GM21619 (cell line): Measurements from ENCODE around the gene POFUT2.
"Not testable (repeated sequence)": the region's sequence is repeated elsewhere in the genome, so short reads cannot be mapped to it uniquely, and the experiment has no call there.

Source experiments
- ATAC-seq: cut with Tn5 transposase; IDR thresholded peaks from one replicate; pipeline ENCODE4 v1.9.1; 2021; ENCODE audit not compliant: unreplicated experiment

The POFUT2 gene

GRCh38 chr21:45326891-45327440 lies 39.3 kb upstream of the POFUT2 start:
- ATAC-seq, result no peak

DNA sequence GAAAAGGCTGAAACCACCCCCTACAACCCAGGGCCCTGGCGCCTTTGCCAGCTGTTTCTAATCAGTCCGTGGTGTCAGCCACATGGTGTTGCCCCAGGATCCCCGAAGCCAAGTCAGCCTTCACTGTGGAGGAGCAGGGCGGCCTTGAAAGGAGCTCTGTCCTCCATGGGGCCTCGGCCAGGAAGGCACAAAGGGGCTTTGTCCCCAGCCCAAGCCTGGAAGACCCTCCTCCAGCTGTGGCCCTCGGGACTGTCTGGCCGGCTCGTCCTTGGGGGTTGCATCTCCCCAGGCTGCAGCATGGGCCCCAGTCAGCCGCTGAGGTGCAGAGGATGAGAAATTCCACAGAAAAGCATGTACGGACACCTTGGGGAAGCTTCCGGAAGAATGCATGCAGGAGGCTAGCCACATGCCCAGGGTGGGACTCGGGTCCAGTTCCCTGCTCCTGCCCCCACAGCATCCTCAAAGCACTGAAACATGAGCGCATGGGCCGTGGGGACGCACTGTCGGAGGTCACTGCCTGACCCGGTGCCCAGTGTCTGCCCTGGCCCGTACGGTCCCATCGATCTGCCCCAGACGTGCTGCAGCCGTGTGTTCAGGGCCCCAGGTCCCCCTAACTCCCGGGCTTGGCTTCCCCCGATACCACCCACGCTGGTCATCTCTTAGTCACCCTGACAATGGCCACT lies 38.6 kb upstream of the POFUT2 start:
- no peak for ATAC-seq

DNA sequence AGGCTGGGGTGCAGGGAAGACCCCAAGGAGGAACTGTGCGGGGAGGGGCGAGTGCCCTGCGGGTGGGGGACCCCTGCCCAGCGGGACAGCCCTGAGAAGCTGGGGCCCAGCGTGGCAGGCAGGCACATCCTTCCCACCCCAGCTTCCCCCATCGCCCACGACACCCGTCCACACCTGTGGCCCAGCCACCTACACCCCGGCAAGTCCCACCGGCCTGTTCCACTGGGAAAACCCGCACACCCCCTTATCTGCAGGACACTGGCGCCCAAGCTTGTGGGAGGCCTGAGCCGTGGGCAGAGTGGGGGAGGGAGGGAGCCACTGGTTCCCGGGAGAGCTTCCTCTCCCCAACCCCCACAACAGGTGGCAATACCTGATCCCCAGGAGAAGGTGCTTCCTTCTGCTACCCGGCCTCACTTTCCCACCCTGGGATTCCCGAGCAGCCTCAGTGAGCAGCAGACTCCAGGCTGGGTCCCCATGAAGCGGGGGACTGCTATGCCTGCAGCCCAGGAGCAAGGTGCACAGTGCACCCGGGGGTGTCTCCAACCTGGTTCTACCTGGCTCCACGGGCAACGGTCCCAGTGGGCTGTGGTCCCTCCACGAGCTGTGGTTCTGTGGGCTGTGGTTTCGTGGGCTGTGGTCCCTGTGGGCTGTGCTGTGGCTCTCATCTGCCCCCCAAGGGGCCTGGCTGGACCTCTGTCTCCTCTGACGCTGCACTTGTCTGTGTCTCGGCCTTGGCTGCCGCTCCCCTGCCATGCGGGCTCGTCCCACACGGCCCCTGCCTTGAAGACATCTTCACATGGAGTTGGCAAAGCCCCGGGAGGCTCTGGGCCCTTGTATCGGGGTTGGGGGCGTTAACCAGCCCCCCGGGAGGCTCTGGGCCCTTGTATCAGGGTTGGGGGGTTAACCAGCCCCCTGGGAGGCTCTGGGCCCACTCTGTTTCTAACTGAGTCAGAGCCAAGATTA lies 37.8 kb upstream of the POFUT2 start:
- no peak for ATAC-seq

GRCh38 chr21:45324489-45325205 lies 37.0 kb upstream of the POFUT2 start:
- no peak for ATAC-seq

DNA sequence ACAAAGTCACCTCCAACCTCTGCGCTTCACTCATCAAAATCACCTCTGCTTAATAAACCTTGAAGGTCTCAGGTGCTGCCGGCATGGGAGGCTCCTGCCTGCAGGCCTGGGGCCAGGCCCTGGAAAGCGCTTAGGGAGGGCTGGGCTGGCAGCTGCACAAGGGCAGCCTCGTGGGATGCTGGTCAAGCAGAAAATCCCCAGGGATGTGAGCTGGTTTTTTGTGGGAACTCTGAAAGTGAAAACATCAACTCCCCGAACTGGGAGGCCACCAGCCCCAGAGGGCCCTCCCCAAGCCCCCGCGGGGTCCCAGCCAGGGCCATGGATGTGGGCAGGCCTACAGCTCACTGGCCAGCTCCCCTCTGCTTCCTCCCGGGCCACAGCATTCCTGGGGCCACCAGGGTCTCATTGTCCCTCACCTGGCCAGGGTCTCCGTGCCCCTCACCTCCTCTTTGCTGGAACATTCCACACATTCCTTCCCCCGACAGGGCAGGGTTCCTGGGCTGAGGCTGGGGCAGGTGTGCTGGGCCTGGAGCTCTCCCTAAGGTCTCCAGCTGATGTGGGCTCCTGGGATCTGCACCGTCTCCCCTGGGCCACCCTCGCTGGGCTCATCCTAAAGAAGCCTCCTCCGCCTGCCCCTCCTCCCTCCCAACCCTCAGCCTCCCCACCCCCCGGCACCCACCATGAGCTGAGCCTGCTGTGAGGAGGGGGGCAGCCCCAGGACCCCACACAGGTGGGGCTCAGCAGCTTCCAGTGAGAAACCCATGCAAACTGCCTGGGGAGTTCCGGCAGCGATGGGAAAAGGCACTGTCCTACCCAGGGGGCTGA lies 36.0 kb upstream of the POFUT2 start:
- ATAC-seq, result no peak

DNA sequence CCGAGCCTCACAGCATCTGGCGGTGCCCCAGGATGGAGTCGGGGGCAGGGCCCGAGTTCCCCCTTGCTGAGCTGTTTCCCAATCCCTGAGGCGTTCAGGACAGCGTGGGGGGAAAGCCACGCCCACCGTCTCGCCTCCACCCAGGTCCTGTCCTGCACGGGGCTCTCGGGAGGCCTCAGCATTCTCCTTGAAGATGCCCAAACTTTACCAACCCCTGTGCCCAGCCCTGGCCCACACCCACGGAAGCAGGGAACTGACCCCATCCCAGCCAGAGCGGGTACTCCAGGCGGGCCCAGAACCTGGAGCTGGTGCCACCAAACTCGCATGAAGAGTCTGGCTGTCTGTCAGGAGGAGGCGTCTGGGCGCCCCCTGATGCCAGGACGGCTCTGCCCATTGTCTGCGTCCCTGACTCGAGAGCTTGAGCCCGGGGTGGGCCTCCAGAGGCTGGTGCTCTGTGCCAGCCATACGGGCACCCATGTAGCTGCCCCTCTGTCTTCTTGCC lies 35.3 kb upstream of the POFUT2 start:
- no peak for ATAC-seq

DNA sequence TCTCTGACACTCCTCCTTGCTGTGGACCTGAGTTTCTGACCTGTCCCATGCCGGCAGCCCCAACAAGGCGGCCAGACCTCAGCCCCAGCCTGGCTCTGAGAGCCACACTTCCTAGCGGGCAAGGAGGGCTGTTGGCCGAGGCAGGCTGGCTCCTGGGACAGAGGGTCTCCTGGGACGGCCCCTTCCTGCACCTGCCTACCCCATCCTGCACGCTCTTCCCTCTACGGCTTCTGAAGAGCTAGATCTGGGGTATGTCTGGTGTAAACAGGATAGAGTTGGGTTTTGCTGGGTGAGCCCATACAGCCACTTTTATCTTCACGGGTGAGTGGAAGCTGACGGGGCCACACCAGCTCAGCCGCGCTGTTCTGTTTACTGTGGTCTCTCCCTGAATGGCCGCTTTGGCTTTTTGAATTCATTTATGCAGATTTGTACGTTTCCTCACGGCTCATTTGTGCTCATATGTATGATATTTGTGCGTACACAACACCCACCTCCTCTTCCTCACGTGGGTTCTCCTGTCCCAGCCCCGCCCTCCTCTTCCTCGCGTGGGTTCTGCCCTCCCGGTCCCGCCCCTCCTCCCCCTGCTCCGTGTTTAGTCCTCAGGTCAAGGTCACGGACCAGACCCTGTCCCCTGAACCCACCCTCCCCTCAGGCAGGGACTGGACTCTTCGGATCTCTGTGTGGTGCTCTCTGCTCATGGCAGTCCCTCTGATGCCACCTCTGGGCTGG lies 34.7 kb upstream of the POFUT2 start:
- ATAC-seq, result no peak

DNA sequence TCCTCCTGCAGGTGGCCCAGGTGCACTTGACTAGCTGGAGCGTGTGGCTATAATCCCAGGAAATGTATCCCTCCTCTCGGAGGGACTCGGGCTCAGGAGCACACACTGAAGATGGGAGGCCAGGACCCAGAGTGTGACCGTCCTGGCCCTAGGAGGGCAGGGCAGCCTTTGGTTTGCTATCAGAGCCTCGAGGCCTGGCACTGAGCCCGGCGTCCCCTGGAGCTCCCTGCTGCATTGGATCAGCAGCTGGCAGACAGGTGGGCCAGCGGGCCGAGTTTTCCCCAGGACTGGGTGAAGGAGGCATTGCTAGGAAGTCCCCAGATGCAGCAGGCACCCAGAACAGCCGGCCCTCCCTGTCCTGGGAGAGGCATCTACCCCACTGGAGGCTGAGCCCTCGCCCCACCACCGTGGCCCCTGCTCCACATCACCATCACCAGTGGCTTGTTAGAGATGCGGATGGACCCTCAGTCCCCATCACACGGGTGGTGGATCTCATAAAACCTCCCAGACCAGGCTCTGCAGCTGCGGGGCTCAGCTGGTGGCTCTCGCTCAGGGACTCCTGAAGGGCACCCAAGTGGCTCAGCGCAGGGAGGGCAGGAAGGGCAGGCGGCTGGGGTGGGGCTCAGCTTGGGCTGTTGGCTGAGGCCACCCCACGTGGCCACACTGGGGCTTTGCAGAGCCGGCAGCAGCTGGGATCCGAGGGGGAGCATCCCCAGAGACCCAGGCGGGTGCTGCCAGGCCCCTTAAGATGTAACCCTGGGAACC lies 32.7 kb upstream of the POFUT2 start:
- ATAC-seq, result no peak

- ATAC-seq, result no peak
These were observed 31.9 kb upstream of the POFUT2 start for GRCh38 chr21:45319461-45320211.

DNA sequence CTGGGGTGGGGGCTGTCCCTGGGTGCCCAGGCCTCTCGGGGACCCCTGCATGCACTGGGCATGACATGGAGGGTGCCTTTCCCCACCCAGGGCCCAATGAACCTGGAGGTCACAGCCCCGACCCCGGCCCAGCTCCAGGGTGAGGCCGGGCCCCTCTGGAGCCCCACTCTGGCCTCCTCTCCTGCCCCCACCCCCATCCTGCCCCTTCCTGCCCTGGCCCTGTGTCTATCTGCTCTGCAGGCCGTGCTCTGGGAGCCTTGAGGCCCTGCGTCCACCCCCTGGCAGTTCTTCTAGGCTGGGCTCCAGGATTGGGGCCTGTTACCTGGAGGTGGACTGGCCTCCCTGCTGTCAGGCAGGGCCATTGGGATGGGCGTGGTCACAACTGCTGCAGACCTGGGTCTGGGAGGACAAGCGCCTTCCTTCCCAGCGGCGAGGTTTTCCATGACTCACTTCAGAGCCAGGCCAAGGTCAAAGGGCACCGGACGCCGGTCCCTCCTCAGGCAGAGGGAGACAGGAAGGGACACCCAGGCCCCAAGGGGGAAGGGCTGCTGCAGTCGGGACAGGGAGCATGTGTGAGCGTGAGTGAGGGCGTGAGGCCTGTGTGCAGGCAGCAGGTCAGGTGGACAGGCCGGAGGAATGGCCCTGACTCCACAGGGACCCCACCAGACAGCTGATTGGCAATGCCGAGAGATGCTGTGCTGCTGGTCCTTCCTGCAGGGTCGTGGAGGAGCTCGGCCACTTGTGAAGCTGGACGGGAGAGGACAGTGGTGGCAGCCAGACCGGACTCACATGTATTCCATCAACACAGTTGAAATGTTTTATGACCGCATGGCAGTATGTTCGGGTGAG lies 31.1 kb upstream of the POFUT2 start:
- ATAC-seq, result no peak

DNA sequence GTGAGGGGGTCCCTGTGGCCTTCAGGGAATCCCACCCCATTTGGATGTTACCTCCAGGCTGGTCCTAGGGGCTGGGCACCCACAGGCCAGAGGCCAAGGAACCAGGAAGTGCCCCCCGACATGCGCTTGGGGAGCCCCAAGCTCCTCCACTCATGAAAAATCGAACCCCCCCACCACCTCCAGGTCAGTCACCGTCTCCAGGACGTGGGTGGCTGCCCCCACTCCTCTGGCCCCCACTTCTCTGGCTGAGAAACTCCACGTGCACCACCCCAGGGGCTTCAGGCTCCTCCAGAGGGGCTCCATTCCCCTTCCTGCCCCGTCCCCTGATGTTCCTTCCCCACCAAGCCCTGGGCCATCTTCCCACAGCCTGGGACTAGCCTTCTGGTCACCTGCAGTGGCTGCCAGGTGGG lies 30.5 kb upstream of the POFUT2 start:
- ATAC-seq, result no peak

GRCh38 chr21:45317398-45318145 lies 29.9 kb upstream of the POFUT2 start:
- no peak for ATAC-seq

DNA sequence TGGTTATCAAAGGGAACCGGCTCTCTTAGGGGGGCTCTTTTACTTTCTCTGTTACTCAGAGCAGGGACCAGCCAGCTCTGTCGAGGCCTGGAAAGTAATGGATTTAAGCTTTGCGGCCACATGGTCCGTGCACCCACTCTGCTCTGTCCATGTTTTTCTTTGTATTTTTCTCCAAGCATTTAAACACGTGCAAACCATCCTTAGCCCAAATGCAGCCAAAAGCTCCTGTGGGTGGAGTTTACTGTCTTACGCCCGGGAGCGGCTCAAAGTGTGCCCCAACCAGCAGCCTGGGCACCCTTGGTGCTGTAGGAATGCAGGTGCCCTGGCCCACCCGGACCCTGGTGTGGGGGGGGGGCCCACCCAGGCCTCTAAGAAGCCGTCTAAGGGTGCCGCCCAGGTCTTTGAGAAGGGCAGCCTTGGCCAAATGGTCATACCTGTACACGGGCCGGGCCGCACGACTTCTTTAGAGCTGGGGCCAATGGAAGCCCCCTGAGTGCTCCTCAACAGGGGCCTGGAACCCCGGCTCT lies 29.2 kb upstream of the POFUT2 start:
- no peak for ATAC-seq

DNA sequence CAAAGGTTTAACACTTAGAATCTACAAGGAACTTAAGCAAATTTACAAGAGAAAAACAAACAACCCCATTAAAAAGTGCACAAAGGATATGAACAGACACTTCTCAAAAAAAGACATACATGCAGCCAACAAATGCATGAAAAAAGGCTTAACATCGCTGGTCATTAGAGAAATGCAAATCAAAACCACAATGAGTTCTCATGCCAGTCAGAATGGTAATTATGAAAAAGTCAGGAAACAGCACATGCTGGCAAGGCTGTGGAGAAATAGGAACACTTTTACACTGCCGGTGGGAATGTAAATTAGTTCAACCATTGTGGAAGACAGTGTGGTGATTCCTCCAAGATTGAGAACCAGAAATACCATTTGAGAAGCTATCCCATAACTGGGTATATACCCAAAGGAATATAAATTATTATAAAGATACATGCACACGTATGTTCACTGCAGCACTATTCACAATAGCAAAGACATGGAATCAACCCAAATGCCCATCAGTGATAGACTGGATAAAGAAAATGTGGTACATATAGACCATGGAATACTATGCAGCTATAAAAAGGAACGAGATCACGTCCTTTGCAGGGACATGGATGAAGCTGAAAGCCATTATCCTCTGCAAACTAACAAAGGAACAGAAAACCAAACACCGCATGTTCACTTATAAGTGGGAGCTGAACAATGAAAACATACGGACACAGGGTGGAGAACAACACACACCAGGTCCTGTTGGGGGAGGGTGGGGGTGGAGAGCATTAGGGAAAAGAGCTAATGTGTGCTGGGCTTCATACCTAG lies 28.2 kb upstream of the POFUT2 start:
- not testable (repeated sequence) for ATAC-seq

DNA sequence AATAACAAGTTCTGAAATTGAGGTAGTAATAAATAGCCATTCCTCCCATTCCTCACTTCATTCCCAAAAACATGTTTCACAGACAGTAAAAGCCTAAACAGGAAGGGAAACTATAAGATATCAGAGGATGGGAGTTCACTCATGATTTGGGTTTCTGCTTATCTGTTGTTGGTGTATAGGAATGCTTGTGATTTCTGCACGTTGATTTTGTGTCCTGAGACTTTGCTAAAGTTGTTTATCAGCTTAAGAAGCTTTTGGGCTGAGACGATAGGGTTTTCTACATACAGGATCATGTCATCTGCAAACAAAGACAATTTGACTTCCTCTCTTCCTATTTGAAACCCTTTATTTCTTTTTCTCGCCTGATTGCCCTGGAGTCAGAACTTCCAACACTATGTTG lies 26.0 kb upstream of the POFUT2 start:
- no peak for ATAC-seq
